ENCODE data around the gene SAMD13.

SAMD13 gene

GRCh38 chr1:84353695-84354094 is 52.2 kb downstream of the SAMD13 start:
- no peak for TF ChIP-seq CTCF (IDR thresholded peaks at IDR 0.05; ENCODE audit: low read depth, low read length, missing control alignments)
- in situ Hi-C loops (cut with HindIII; ENCODE audit: low sequenced_read_pairs): no loop called here
- DNase-seq (ENCODE audit: low read depth): peak; percentile 72
- no peak overlapping the region for H3K4me3 ChIP-seq (ENCODE audit: low read depth, low read length)

GRCh38 chr1:84355556-84355955 is 54.0 kb downstream of the SAMD13 start:
- DNase-seq (ENCODE audit: low read depth): no peak
- in situ Hi-C loops (cut with HindIII; ENCODE audit: low sequenced_read_pairs): no loop called here
- TF ChIP-seq CTCF (IDR thresholded peaks at IDR 0.05; ENCODE audit: low read depth, low read length, missing control alignments): no peak

GRCh38 chr1:84356881-84357280 is 55.4 kb downstream of the SAMD13 start:
- no peak for DNase-seq (ENCODE audit: low read depth)
- in situ Hi-C loops (cut with HindIII; ENCODE audit: low sequenced_read_pairs): no loop called here
- no peak overlapping the region for H3K4me3 ChIP-seq (ENCODE audit: low read depth, low read length)
- no peak for TF ChIP-seq CTCF (IDR thresholded peaks at IDR 0.05; ENCODE audit: low read depth, low read length, missing control alignments)

More at GRCh38 chr1:84355556-84355955, 54.0 kb downstream of the SAMD13 start:
- H3K4me3 ChIP-seq (ENCODE audit: low read depth, low read length): no peak overlapping the region

GRCh38 chr1:84358695-84359094 is 57.2 kb downstream of the SAMD13 start:
- in situ Hi-C loops (cut with HindIII; ENCODE audit: low sequenced_read_pairs): no loop called here
- no peak overlapping the region for H3K4me3 ChIP-seq (ENCODE audit: low read depth, low read length)
- TF ChIP-seq CTCF (IDR thresholded peaks at IDR 0.05; ENCODE audit: low read depth, low read length, missing control alignments): no peak
- no peak for DNase-seq (ENCODE audit: low read depth)

- DNase-seq (ENCODE audit: low read depth): no peak
- in situ Hi-C loops (cut with HindIII; ENCODE audit: low sequenced_read_pairs): no loop called here
- no peak overlapping the region for H3K4me3 ChIP-seq (ENCODE audit: low read depth, low read length)
- TF ChIP-seq CTCF (IDR thresholded peaks at IDR 0.05; ENCODE audit: low read depth, low read length, missing control alignments): no peak
Measured at GRCh38 chr1:84360316-84360715, 58.8 kb downstream of the SAMD13 start.

GRCh38 chr1:84361796-84362195 is 60.3 kb downstream of the SAMD13 start:
- no peak overlapping the region for H3K4me3 ChIP-seq (ENCODE audit: low read depth, low read length)
- TF ChIP-seq CTCF (IDR thresholded peaks at IDR 0.05; ENCODE audit: low read depth, low read length, missing control alignments): no peak
- DNase-seq (ENCODE audit: low read depth): no peak
- in situ Hi-C loops (cut with HindIII; ENCODE audit: low sequenced_read_pairs): no loop called here

GRCh38 chr1:84363019-84363418 is 61.5 kb downstream of the SAMD13 start:
- H3K4me3 ChIP-seq (ENCODE audit: low read depth, low read length): no peak overlapping the region
- in situ Hi-C loops (cut with HindIII; ENCODE audit: low sequenced_read_pairs): no loop called here
- DNase-seq (ENCODE audit: low read depth): no peak
- TF ChIP-seq CTCF (IDR thresholded peaks at IDR 0.05; ENCODE audit: low read depth, low read length, missing control alignments): no peak
